ENCODE measurements around the gene TAMM41.
"Not testable (repeated sequence)": the region's sequence is repeated elsewhere in the genome, so short reads cannot be mapped to it uniquely, and the experiment has no call there.

TAMM41 gene

GRCh38 chr3:11774296-11774877 lies 72.3 kb downstream of the TAMM41 start:
- H3K79me2 ChIP-seq (ENCODE audit: insufficient read depth, low read length): no peaks in the 10 kb centered on the region
- no peaks in the 10 kb centered on the region for H3K36me3 ChIP-seq (ENCODE audit: insufficient read depth, low read length)
- no peak overlapping the region for H3K9ac ChIP-seq (ENCODE audit: low read depth, low read length, poor library complexity, severe bottlenecking)
- H3K4me2 ChIP-seq (ENCODE audit: low read depth, low read length, poor library complexity, severe bottlenecking): no peak overlapping the region
- TF ChIP-seq CTCF (conservative IDR thresholded peaks at IDR 0.05; ENCODE audit: low read length) (peak; percentile 53), EZH2phosphoT487 (IDR thresholded peaks at IDR 0.05; ENCODE audit: borderline replicate concordance) (no peak)
- H3F3A ChIP-seq (ENCODE audit: low read depth): no peaks in the 10 kb centered on the region
- peaks cover 13% of the 10 kb centered on the region for H3K4me1 ChIP-seq (ENCODE audit: insufficient read depth, low read length, poor library complexity, severe bottlenecking)
- no peak overlapping the region for H3K4me3 ChIP-seq (ENCODE audit: low read length, poor library complexity, severe bottlenecking)
- H3K9me2 ChIP-seq (replicated peaks; ENCODE audit: low read depth, low read length): no peaks in the 10 kb centered on the region
- H2AFZ ChIP-seq (ENCODE audit: low read length): no peak overlapping the region
- H3K9me3 ChIP-seq (ENCODE audit: insufficient read depth, low read depth, low read length): no peaks in the 10 kb centered on the region
- H4K20me1 ChIP-seq (ENCODE audit: insufficient read depth, low read length, poor library complexity, severe bottlenecking): no peaks in the 10 kb centered on the region
- H3K27me3 ChIP-seq (ENCODE audit: insufficient read depth, low read length, poor library complexity, severe bottlenecking): no peaks in the 10 kb centered on the region

GRCh38 chr3:11771931-11772330 lies 74.8 kb downstream of the TAMM41 start:
- H3F3A ChIP-seq (ENCODE audit: low read depth); H3K9ac ChIP-seq (ENCODE audit: low read depth, low read length, poor library complexity, severe bottlenecking); H2AFZ ChIP-seq (ENCODE audit: low read length); H3K4me2 ChIP-seq (ENCODE audit: low read depth, low read length, poor library complexity, severe bottlenecking); H3K4me3 ChIP-seq (ENCODE audit: low read length, poor library complexity, severe bottlenecking); H3K9me3 ChIP-seq (ENCODE audit: insufficient read depth, low read depth, low read length); H4K20me1 ChIP-seq (ENCODE audit: insufficient read depth, low read length, poor library complexity, severe bottlenecking); H3K36me3 ChIP-seq (ENCODE audit: insufficient read depth, low read length); H3K79me2 ChIP-seq (ENCODE audit: insufficient read depth, low read length); H3K9me2 ChIP-seq (replicated peaks; ENCODE audit: low read depth, low read length); H3K27me3 ChIP-seq (ENCODE audit: insufficient read depth, low read length, poor library complexity, severe bottlenecking): not testable (repeated sequence)
- H3K4me1 ChIP-seq (ENCODE audit: insufficient read depth, low read length, poor library complexity, severe bottlenecking): peaks cover 13% of the 10 kb centered on the region

GRCh38 chr3:11770477-11771391 lies 76.0 kb downstream of the TAMM41 start:
- peak overlapping the region; percentile 60 for H3K9ac ChIP-seq (ENCODE audit: low read depth, low read length, poor library complexity, severe bottlenecking)
- H3F3A ChIP-seq (ENCODE audit: low read depth): no peaks in the 10 kb centered on the region
- peak overlapping the region; percentile 70 for H3K4me2 ChIP-seq (ENCODE audit: low read depth, low read length, poor library complexity, severe bottlenecking)
- H3K36me3 ChIP-seq (ENCODE audit: insufficient read depth, low read length): no peaks in the 10 kb centered on the region
- no peaks in the 10 kb centered on the region for H3K79me2 ChIP-seq (ENCODE audit: insufficient read depth, low read length)
- no peaks in the 10 kb centered on the region for H4K20me1 ChIP-seq (ENCODE audit: insufficient read depth, low read length, poor library complexity, severe bottlenecking)
- peak overlapping the region; percentile 53 for H3K4me3 ChIP-seq (ENCODE audit: low read length, poor library complexity, severe bottlenecking)
- no peaks in the 10 kb centered on the region for H3K27me3 ChIP-seq (ENCODE audit: insufficient read depth, low read length, poor library complexity, severe bottlenecking)
- TF ChIP-seq CTCF (conservative IDR thresholded peaks at IDR 0.05; ENCODE audit: low read length) (no peak), EZH2phosphoT487 (IDR thresholded peaks at IDR 0.05; ENCODE audit: borderline replicate concordance) (no peak)
- H3K9me2 ChIP-seq (replicated peaks; ENCODE audit: low read depth, low read length): no peaks in the 10 kb centered on the region
- no peaks in the 10 kb centered on the region for H3K9me3 ChIP-seq (ENCODE audit: insufficient read depth, low read depth, low read length)
- peak overlapping the region; percentile 28 for H2AFZ ChIP-seq (ENCODE audit: low read length)
- H3K4me1 ChIP-seq (ENCODE audit: insufficient read depth, low read length, poor library complexity, severe bottlenecking): peaks cover 13% of the 10 kb centered on the region

All from Loucy (cell line).